Trophoblast cell (in vitro differentiated cells and primary cell): ENCODE data around the gene SNRK.
"Not testable (repeated sequence)": the region's sequence is repeated elsewhere in the genome, so short reads cannot be mapped to it uniquely, and the experiment has no call there.

Experiments used
- DNase-seq, 2 donors: peaks; one replicate each; pipeline ENCODE4 v3.0.0-alpha.2; 2016
- H2AFZ ChIP-seq: 2 replicates; pipeline ENCODE4 v1.6.1; 2013; ENCODE audit warnings: low read length, moderate library complexity, mild to moderate bottlenecking; ENCODE audit not compliant: insufficient read depth, poor library complexity
- H2AK5ac ChIP-seq: 2 replicates; pipeline ENCODE4 v1.6.1; 2013; ENCODE audit warnings: mild to moderate bottlenecking, low read length
- H2BK120ac ChIP-seq: 2 replicates; pipeline ENCODE4 v1.6.1; 2013; ENCODE audit warnings: low read length, mild to moderate bottlenecking, moderate library complexity; ENCODE audit not compliant: insufficient read depth, poor library complexity
- H2BK12ac ChIP-seq: 2 replicates; pipeline ENCODE4 v1.6.1; 2013; ENCODE audit warnings: mild to moderate bottlenecking, low read length, moderate library complexity
- H2BK5ac ChIP-seq: 2 replicates; pipeline ENCODE4 v1.6.1; 2013; ENCODE audit warnings: low read length, low read depth, moderate library complexity, mild to moderate bottlenecking; ENCODE audit not compliant: poor library complexity
- H3K14ac ChIP-seq: 2 replicates; pipeline ENCODE4 v1.6.1; 2013; ENCODE audit warnings: mild to moderate bottlenecking, low read length
- H3K18ac ChIP-seq: 2 replicates; pipeline ENCODE4 v1.6.1; 2013; ENCODE audit warnings: mild to moderate bottlenecking, low read length
- H3K23ac ChIP-seq: 2 replicates; pipeline ENCODE4 v1.6.1; 2013; ENCODE audit warnings: low read length
- H3K27ac ChIP-seq: 2 replicates; pipeline ENCODE4 v1.5.1; 2013; ENCODE audit warnings: low read depth, mild to moderate bottlenecking, inconsistent platforms, low read length, moderate library complexity
- H3K27me3 ChIP-seq: 2 replicates; pipeline ENCODE4 v1.6.1; 2013; ENCODE audit warnings: inconsistent platforms, mild to moderate bottlenecking, low read length, moderate library complexity; ENCODE audit not compliant: insufficient read depth
- H3K36me3 ChIP-seq, 2 experiments: 1 replicate in 1 of 2; 2 replicates in 1 of 2; pipeline ENCODE4 v1.6.1; 2013; ENCODE audit warnings: low read length in 2 of 2, mild to moderate bottlenecking in 2 of 2, moderate library complexity in 1 of 2; ENCODE audit not compliant: insufficient read depth in 2 of 2, control insufficient read depth in 1 of 2
- H3K4ac ChIP-seq: 2 replicates; pipeline ENCODE4 v1.6.1; 2013; ENCODE audit warnings: low read depth, mild to moderate bottlenecking, low read length, moderate library complexity
- H3K4me1 ChIP-seq, 2 experiments: 1 replicate in 1 of 2; 2 replicates in 1 of 2; pipeline ENCODE4 v1.6.1; 2013; ENCODE audit warnings: low read length in 2 of 2, mild to moderate bottlenecking in 2 of 2, moderate library complexity in 1 of 2; ENCODE audit not compliant: insufficient read depth in 2 of 2, control insufficient read depth in 1 of 2
- H3K4me2 ChIP-seq: 2 replicates; pipeline ENCODE4 v1.6.1; 2013; ENCODE audit warnings: inconsistent platforms, mild to moderate bottlenecking, low read length, moderate library complexity
- H3K4me3 ChIP-seq: 2 replicates; pipeline ENCODE4 v1.5.1; 2013; ENCODE audit warnings: mild to moderate bottlenecking, low read depth, low read length, inconsistent platforms
- H3K79me1 ChIP-seq: one replicate; pipeline ENCODE4 v1.6.1; 2013; ENCODE audit warnings: low read length
- H3K79me2 ChIP-seq: 2 replicates; pipeline ENCODE4 v1.6.1; 2013; ENCODE audit warnings: low read length, mild to moderate bottlenecking; ENCODE audit not compliant: control insufficient read depth, insufficient read depth, poor library complexity
- H3K9ac ChIP-seq: 2 replicates; pipeline ENCODE4 v1.6.1; 2013; ENCODE audit warnings: mild to moderate bottlenecking, low read length
- H3K9me3 ChIP-seq: 2 replicates; pipeline ENCODE4 v1.6.1; 2013; ENCODE audit warnings: low read depth, mild to moderate bottlenecking, control low read depth, inconsistent platforms, low read length; ENCODE audit not compliant: insufficient read depth
- H4K12ac ChIP-seq: 2 replicates; pipeline ENCODE4 v1.6.1; 2013; ENCODE audit warnings: low read depth, mild to moderate bottlenecking, low read length, moderate library complexity
- H4K8ac ChIP-seq: 2 replicates; pipeline ENCODE4 v1.6.1; 2013; ENCODE audit warnings: low read depth, mild to moderate bottlenecking, low read length, moderate library complexity
- H4K91ac ChIP-seq: one replicate; pipeline ENCODE4 v1.6.1; 2013; ENCODE audit warnings: low read depth, mild to moderate bottlenecking, low read length, moderate library complexity
- WGBS: extraction: QIAGEN DNeasy Blood & Tissue Kit; methylation state at CpG from one replicate; pipeline ENCODE4 v1.1.7; 2013; ENCODE audit warnings: missing lambda C conversion rate; ENCODE audit not compliant: insufficient read length, insufficient coverage; ENCODE audit errors: extremely low coverage; 5-methylcytosine and 5-hydroxymethylcytosine counted together

Gene SNRK

DNA sequence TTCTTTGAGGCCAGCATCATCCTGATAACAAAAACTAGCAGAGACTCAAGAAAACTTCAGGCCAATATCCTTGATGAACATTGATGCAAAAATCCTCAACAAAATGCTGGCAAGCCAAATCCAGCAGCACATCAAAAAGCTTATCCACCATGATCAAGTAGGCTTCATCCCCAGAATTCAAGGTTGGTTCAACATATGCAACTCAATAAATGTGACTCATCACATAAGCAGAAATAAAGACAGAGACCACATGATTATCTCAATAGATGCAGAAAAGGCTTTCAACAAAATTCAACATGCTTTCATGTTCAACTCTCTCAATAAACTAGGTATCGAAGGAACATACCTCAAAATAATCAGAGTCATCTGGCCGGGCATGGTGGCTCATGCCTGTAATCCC is 69.7 kb downstream of the SNRK start:
- no CpG with 5 or more reads among the region's 2 CpGs for WGBS
- H2AFZ ChIP-seq, H3K27me3 ChIP-seq: not testable (repeated sequence)

DNA sequence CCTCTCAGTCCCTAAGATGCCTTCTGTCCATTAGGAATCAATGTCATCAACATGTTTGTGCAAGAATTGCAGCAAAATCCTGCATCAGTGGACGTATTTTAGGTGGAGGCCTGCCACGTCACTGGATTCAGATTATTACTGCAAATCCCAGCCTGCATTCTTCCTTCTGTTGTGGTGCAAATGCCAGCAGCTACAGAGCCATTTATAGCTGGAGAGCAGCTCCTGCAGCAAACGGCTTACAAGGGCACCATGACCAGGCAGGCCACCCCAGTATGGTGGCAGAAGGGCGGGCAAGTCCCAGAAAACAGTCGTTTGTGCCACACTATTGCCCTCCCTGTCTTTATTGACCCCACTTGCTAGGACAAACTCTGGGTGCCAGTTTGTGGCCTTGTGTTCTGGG is 74.7 kb downstream of the SNRK start:
- no CpG with 5 or more reads among the region's 5 CpGs for WGBS

More for the DNA sequence above, 69.7 kb downstream of the SNRK start:
- not testable (repeated sequence) for DNase-seq, H2BK5ac ChIP-seq, H3K4ac ChIP-seq, H4K8ac ChIP-seq, H2BK12ac ChIP-seq, H2AK5ac ChIP-seq, H3K4me3 ChIP-seq, H3K23ac ChIP-seq, H3K9me3 ChIP-seq, H3K4me1 ChIP-seq, H3K79me2 ChIP-seq, H3K18ac ChIP-seq, H3K36me3 ChIP-seq, H4K12ac ChIP-seq, H4K91ac ChIP-seq, H3K27ac ChIP-seq, H3K79me1 ChIP-seq, H3K4me2 ChIP-seq, H3K9ac ChIP-seq, H2BK120ac ChIP-seq, H3K14ac ChIP-seq

DNA sequence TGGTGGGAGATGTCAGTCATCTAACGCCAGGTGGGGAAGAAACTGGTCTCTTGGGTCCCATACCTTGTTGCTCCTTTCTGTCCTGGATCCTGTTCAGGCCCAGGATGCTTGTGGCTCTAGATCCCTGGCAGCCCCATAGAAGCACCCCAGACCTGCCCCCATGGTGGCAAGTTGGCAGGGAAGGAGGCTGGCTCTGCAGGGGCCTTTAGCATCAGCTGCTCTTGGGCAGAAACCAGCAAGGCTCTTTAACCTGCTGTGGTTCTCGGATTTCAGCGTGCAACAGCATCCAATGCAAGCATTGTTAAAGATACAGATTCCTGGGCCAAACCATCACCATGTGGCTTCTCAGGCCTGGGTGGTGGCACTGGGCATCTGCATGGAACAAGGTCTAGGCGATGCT is 75.8 kb downstream of the SNRK start:
- Histone ChIP-seq H3K14ac (no peak overlapping the region), H3K79me2 (no peaks in the 10 kb centered on the region), H3K4ac (no peak overlapping the region), H3K23ac (no peak overlapping the region), H2BK12ac (no peak overlapping the region), H2AK5ac (no peak overlapping the region), H3K27me3 (no peaks in the 10 kb centered on the region), H2BK5ac (no peak overlapping the region), H4K12ac (no peak overlapping the region), H3K9me3 (no peaks in the 10 kb centered on the region), H3K18ac (no peak overlapping the region), H2AFZ (no peak overlapping the region), H3K9ac (no peak overlapping the region), H4K8ac (no peak overlapping the region), H3K4me2 (no peak overlapping the region), H3K79me1 (no peaks in the 10 kb centered on the region), H2BK120ac (no peak overlapping the region), H3K4me1 (no peaks in the 10 kb centered on the region), H3K36me3 (peaks cover 10 to 13% of the 10 kb centered on the region in 2 experiments), H3K4me3 (no peak overlapping the region), H4K91ac (no peak overlapping the region), H3K27ac (no peak overlapping the region)
- no peak for DNase-seq
- no CpG with 5 or more reads among the region's 4 CpGs for WGBS

More for the DNA sequence above, 74.7 kb downstream of the SNRK start:
- H2BK120ac ChIP-seq: no peak overlapping the region
- no peaks in the 10 kb centered on the region for H3K79me1 ChIP-seq
- no peak for DNase-seq
- no peak overlapping the region for H3K18ac ChIP-seq
- no peak overlapping the region for H3K9ac ChIP-seq
- H2BK12ac ChIP-seq: no peak overlapping the region
- H3K4ac ChIP-seq: no peak overlapping the region
- H3K36me3 ChIP-seq: peaks cover 7 to 13% of the 10 kb centered on the region in 2 experiments
- H4K8ac ChIP-seq: no peak overlapping the region
- no peak overlapping the region for H3K14ac ChIP-seq
- H3K4me1 ChIP-seq: no peaks in the 10 kb centered on the region
- H4K12ac ChIP-seq: no peak overlapping the region
- H3K9me3 ChIP-seq: no peaks in the 10 kb centered on the region
- no peak overlapping the region for H3K27ac ChIP-seq
- no peaks in the 10 kb centered on the region for H3K79me2 ChIP-seq
- no peak overlapping the region for H2AFZ ChIP-seq
- no peak overlapping the region for H3K4me2 ChIP-seq
- H3K23ac ChIP-seq: no peak overlapping the region
- H3K27me3 ChIP-seq: no peaks in the 10 kb centered on the region
- H2AK5ac ChIP-seq: no peak overlapping the region
- no peak overlapping the region for H2BK5ac ChIP-seq
- H4K91ac ChIP-seq: no peak overlapping the region
- H3K4me3 ChIP-seq: no peak overlapping the region

DNA sequence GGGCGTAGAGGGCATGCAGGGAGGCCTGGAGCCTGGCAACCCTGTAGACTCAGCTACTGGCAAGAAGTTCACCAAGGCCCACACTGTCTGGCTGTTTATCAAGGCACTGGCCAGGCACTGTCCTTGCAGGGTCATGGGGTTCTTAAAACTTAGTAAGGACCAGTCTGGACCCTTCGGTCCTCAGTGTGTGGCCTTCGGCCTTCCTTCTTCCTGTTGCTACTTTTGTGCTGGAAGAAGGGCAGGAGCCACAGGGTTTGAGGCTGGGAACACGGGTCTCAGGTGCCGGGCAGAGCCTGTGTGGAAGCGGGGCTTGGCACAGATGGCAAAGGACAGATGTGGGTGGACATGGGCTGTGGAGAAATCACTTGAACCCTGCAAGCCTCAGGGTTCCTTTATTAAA is 76.6 kb downstream of the SNRK start:
- Histone ChIP-seq H3K18ac (no peak overlapping the region), H2BK120ac (no peak overlapping the region), H3K4me3 (no peak overlapping the region), H3K27ac (no peak overlapping the region), H4K8ac (no peak overlapping the region), H3K27me3 (no peaks in the 10 kb centered on the region), H3K36me3 (peaks cover 10 to 13% of the 10 kb centered on the region in 2 experiments), H2BK12ac (no peak overlapping the region), H4K12ac (no peak overlapping the region), H3K4ac (no peak overlapping the region), H2AK5ac (no peak overlapping the region), H3K79me2 (no peaks in the 10 kb centered on the region), H2AFZ (no peak overlapping the region), H3K9me3 (no peaks in the 10 kb centered on the region), H2BK5ac (no peak overlapping the region), H3K23ac (no peak overlapping the region), H3K14ac (no peak overlapping the region), H4K91ac (no peak overlapping the region), H3K4me1 (no peaks in the 10 kb centered on the region), H3K9ac (no peak overlapping the region), H3K79me1 (no peaks in the 10 kb centered on the region), H3K4me2 (no peak overlapping the region)
- no peak for DNase-seq
- no CpG with 5 or more reads among the region's 6 CpGs for WGBS
